ENCODE results near the gene STEAP4. TPM values are rescaled to one million over a fixed set of nuclear protein-coding genes. Genes with fewer than 3 reads are reported as not detected.
"Not testable (repeated sequence)": the region's sequence is repeated elsewhere in the genome, so short reads cannot be mapped to it uniquely, and the experiment has no call there.

STEAP4 gene
- total RNA-seq, 2 experiments from 2014 or later = not detected

DNA sequence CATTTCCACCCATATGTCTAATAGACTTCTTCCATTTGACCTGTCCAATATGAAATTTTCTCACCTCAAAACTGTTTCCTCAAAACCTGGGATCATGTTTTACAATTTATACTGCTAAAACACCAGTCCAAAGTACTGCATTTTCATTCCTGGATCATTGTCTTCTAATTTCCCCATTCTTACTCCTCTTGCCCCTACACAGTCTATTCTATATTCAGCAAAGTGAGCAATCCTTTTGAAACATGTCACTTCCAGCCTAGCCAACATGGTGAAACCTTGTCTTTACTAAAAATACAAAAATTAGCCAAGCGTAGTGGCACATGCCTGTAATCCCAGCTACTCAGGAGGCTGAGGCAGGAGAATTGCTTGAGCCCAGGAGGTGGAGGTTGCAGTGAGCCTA, 48.4 kb downstream of the STEAP4 start:
- POLR2A ChIA-PET; H3K36me3 Mint-ChIP-seq; intact Hi-C loops (cut with micrococcal nuclease); H3K4me1 Mint-ChIP-seq (ENCODE audit: low read depth); CTCF ChIA-PET; H3K4me3 Mint-ChIP-seq; H3K27me3 Mint-ChIP-seq; DNase-seq; H3K27ac Mint-ChIP-seq: not testable (repeated sequence)
- H3K9me3 Mint-ChIP-seq = peaks cover 16% of the 10 kb centered on the region

DNA sequence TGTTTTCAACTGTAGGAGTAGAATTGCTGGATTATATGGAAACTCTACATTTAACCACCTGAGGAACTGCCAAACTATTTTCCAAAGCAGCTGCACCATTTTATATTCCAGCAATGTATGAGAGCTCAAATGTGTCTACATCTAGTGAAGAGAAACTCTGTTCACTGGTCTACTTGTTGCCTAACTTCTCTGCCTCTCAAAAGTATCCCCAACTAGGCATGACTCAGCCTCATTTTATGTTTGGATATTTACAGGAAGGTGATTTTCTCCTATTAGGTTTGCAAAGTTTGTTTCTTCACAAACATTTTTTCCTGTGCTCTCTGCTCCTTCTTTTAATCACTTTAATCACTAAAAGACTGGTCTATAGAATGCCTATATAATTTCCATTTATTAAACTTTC, 49.8 kb downstream of the STEAP4 start:
- no peak for DNase-seq

DNA sequence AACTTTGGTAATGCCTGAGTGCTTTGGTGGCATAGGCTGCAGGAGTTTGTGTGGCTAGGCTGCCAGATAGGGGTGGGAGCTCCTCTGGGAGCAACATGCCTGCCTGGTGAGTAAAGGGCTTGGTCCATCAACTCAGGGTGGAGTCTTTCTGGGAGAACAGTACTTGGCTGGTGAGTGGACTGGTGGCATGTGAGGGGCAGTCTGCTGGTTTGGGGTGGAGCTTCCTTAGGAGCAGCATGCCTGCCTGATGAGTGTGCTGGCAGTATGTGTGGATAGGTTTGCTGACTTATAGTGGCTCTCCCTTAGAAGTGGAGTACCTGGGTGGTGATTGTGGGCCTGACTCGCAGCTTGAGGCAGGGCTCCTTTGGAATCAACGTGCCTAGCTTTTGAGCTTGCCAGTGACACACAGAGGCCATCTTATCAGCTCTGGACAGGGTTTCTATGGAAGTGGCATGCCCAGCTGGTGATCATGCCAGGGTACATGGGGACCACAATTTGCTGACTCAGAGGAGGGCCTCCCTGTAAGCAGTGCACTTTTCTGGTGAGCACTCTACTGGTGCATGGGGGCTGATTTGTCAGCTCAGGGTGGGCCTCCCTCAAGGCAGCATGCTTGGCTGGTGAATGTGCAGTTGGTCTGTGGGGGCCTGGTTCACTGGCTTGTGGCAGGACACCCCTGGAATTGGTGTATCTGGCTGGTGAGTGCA, 51.8 kb downstream of the STEAP4 start:
- no peak for DNase-seq
- H3K9me3 Mint-ChIP-seq = peaks cover 16% of the 10 kb centered on the region
- H3K27me3 Mint-ChIP-seq = peaks cover 7% of the 10 kb centered on the region
- no peak overlapping the region for H3K27ac Mint-ChIP-seq
- CTCF ChIA-PET = no interaction called here
- H3K4me1 Mint-ChIP-seq (ENCODE audit: low read depth) = no peaks in the 10 kb centered on the region
- H3K36me3 Mint-ChIP-seq = no peaks in the 10 kb centered on the region
- POLR2A ChIA-PET = no interaction called here
- intact Hi-C loops (cut with micrococcal nuclease) = no loop called here
- H3K4me3 Mint-ChIP-seq = no peak overlapping the region

More for the DNA sequence above, 49.8 kb downstream of the STEAP4 start:
- Mint-ChIP-seq H3K9me3 (peaks cover 16% of the 10 kb centered on the region), H3K27ac (no peak overlapping the region), H3K36me3 (no peaks in the 10 kb centered on the region), H3K4me3 (no peak overlapping the region), H3K27me3 (peaks cover 2% of the 10 kb centered on the region), H3K4me1 (ENCODE audit: low read depth) (no peaks in the 10 kb centered on the region)
- ChIA-PET POLR2A (no interaction called here), CTCF (no interaction called here)
- intact Hi-C loops (cut with micrococcal nuclease) = no loop called here

DNA sequence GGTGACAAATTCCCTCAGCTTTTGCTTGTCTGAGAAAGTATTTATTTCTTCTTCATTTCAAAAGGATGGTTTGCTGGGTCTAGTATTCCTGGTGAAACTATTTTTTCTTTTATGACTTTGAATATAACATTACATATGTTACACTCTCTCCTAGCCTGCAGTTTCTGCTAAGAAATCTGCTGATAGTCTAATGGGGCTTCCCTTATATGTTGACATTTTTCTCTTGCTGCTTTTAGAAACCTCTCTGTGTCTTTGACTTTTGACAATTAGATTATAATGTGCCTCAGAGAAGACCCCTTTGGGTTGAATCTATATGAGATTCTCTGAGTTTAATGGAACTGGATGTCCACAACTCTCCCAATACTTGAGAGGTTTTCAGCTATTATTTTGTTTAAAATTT, 53.1 kb downstream of the STEAP4 start:
- H3K4me3 Mint-ChIP-seq = no peak overlapping the region
- no peaks in the 10 kb centered on the region for H3K36me3 Mint-ChIP-seq
- no peak for DNase-seq
- intact Hi-C loops (cut with micrococcal nuclease) = no loop called here
- H3K27ac Mint-ChIP-seq = no peak overlapping the region
- POLR2A ChIA-PET = no interaction called here
- peaks cover 6% of the 10 kb centered on the region for H3K27me3 Mint-ChIP-seq
- CTCF ChIA-PET = no interaction called here
- H3K4me1 Mint-ChIP-seq (ENCODE audit: low read depth) = no peaks in the 10 kb centered on the region
- peaks cover 16% of the 10 kb centered on the region for H3K9me3 Mint-ChIP-seq

DNA sequence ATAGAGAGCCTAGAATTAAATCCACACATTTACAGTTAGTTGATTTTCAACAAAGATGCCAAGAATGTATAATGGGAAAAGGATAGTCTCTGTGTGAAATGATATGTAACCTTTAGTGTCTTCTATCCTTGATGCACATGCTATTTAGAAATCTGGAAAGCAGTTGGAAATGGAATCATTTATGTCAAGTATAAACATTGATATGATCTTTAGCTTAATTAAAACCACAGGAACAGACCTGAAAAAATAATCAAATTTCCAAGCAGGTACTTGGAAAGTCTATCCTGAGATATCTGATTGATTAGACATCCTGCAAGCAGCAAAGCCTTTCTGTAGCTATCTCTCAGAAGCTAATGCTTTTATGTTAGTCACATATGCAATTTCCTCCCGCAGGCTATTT, 62.4 kb downstream of the STEAP4 start:
- no peak overlapping the region for H3K27ac Mint-ChIP-seq

DNA sequence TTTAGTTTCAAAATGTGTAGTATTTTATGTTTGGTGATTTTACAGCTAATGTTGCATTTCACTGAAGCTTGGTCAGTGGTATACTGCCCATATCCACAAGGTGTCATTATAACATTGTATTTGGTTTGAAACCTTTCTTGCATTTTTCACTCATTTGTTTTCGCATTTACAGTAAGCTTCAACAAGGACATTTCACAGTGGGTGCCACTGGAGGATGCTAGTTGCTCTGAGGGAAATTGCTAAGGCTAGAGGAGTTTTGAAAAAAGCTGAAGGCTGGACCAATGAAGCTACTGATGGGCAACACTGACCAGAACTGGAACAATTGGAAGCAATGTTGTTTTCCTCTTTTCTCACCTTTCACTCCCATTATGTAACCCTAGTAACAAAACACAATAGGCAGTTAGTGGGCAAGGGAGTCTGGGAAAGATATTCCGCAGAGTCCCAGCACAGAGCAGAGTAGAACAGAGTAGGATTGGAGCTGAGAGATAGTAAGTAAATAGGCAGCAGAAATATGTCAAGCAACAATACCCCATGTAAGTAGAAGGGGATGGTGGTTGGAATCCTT, 63.3 kb downstream of the STEAP4 start:
- Mint-ChIP-seq H3K27ac (no peak overlapping the region), H3K9me3 (no peaks in the 10 kb centered on the region)

More for the DNA sequence above, 62.4 kb downstream of the STEAP4 start:
- CTCF ChIA-PET = interaction anchor here (1.3 kb wide), 1 partner anchor 1379 kb away, joined by 4 read pairs; no protein-coding TSS in a partner anchor
- Mint-ChIP-seq H3K9me3 (no peaks in the 10 kb centered on the region), H3K27me3 (peaks cover 7% of the 10 kb centered on the region), H3K36me3 (no peaks in the 10 kb centered on the region), H3K4me3 (no peak overlapping the region), H3K4me1 (ENCODE audit: low read depth) (no peaks in the 10 kb centered on the region)
- DNase-seq = no peak
- POLR2A ChIA-PET = no interaction called here
- intact Hi-C loops (cut with micrococcal nuclease) = loop anchor here (10.0 kb wide), 1 partner anchor 1381 kb away; no protein-coding TSS in a partner anchor

DNA sequence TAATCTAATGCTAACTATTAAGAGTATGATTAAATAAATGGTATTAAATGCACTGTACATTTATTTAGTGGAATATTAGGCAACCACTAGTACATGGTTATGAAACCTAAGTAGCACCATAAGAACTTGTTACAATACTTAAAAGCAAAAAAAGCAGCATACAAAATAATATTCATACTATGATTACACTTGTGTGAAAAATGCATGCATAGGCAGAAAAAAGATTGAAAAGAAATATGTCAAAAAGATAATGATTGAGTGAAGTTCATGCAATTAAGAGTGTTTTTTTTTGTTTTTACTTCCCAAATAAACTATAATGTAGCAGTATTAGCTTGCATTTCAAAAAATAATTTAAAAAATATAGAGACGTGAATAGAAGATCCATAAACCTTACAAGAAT, 66.8 kb downstream of the STEAP4 start:
- Mint-ChIP-seq H3K36me3 (no peaks in the 10 kb centered on the region), H3K27me3 (peaks cover 9% of the 10 kb centered on the region), H3K9me3 (no peaks in the 10 kb centered on the region), H3K4me3 (no peak overlapping the region), H3K4me1 (ENCODE audit: low read depth) (peaks cover 3% of the 10 kb centered on the region), H3K27ac (no peak overlapping the region)
- CTCF ChIA-PET = interaction anchor here (0.6 kb wide), 1 partner anchor 17 kb away, joined by 3 read pairs; no protein-coding TSS in a partner anchor
- DNase-seq = no peak
- POLR2A ChIA-PET = no interaction called here
- intact Hi-C loops (cut with micrococcal nuclease) = loop anchor here (10.0 kb wide), 1 partner anchor 1385 kb away; no protein-coding TSS in a partner anchor

More for the DNA sequence above, 63.3 kb downstream of the STEAP4 start:
- Mint-ChIP-seq H3K36me3 (no peaks in the 10 kb centered on the region), H3K27me3 (peaks cover 7% of the 10 kb centered on the region), H3K4me1 (ENCODE audit: low read depth) (no peaks in the 10 kb centered on the region), H3K4me3 (no peak overlapping the region)
- ChIA-PET CTCF (interaction anchor here (1.1 to 1.3 kb wide), 2 partner anchors 114 to 1379 kb away, joined by 4 to 7 read pairs; no protein-coding TSS in a partner anchor), POLR2A (no interaction called here)
- no peak for DNase-seq
- intact Hi-C loops (cut with micrococcal nuclease) = loop anchor here (10.0 kb wide), 1 partner anchor 1381 kb away; no protein-coding TSS in a partner anchor

DNA sequence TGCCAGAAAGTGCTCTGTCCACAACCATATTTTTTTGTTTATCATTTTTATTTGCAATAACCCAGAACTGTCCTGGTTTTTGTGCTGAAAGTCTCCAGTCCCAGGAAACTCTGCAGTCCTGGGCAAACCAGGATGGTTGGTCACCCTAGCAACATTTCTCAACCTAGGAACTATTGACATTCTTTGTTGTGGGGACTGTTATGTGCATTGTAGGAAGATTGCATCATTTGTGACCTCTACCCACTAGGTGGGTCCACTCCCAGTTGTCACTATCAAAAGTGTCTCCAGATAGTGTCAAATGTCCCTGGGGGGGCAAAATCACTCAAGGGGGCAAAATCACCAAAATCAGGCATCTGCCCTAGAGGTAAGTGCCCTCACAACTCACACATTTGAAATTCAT, 72.9 kb downstream of the STEAP4 start:
- H3K27ac Mint-ChIP-seq = no peak overlapping the region
- peaks cover 18% of the 10 kb centered on the region for H3K27me3 Mint-ChIP-seq
- intact Hi-C loops (cut with micrococcal nuclease) = no loop called here
- ChIA-PET POLR2A (no interaction called here), CTCF (no interaction called here)
- peaks cover 3% of the 10 kb centered on the region for H3K4me1 Mint-ChIP-seq (ENCODE audit: low read depth)
- no peaks in the 10 kb centered on the region for H3K9me3 Mint-ChIP-seq
- DNase-seq = no peak
- H3K36me3 Mint-ChIP-seq = no peaks in the 10 kb centered on the region
- H3K4me3 Mint-ChIP-seq = no peak overlapping the region

DNA sequence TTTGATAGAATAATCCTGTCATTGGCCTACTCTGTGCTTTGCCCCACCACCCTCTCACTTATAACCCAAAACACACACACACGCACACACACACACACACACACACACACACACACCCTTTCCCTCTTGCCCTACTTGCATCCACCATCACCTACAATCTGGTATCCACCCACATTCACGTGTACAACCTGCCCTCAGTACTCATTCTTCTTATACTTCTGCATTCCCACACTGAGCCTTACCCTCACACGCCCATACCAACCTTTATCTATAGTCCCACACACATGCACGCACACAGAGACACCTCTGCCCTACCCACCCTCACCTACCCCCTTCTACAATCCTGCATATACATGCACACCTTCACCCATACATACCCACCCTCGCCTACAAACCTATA, 76.0 kb downstream of the STEAP4 start:
- Mint-ChIP-seq H3K27me3 (peaks cover 25% of the 10 kb centered on the region), H3K4me1 (ENCODE audit: low read depth) (no peaks in the 10 kb centered on the region), H3K9me3 (no peaks in the 10 kb centered on the region), H3K4me3 (no peak overlapping the region), H3K27ac (no peak overlapping the region), H3K36me3 (no peaks in the 10 kb centered on the region)
- ChIA-PET CTCF (no interaction called here), POLR2A (no interaction called here)
- DNase-seq = no peak
- intact Hi-C loops (cut with micrococcal nuclease) = no loop called here

DNA sequence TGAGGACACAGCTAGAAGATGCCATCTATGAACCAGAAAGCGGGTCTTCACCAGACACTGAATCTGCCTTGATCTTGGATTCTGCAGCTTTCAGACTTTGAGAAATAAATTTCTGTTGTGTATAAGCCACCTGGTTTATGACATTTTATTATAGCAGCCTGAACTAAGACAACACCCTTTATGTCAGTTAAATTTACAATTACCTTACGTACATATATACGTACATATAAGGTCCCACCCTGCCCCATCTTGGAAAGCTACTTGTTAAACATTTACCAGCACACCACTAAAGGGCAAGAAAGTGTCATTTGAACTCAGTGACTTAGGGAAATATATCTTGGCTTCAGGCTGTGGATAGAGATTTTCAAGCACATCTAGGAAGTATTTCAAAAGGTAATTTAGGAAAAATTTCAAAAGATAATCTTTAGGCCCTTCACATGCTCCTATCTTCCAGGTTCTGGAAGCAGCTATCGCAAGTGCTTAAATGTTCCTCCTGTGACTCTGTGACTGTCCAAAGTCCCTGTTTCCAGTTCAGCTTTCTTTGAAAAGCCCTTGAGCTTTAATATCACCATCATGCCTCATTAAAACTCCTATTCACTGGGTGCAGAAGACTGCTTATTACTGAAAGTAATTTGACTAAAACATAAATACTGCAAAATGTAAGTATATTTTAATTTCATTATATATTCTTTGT, 77.2 kb downstream of the STEAP4 start:
- no peaks in the 10 kb centered on the region for H3K4me1 Mint-ChIP-seq (ENCODE audit: low read depth)
- DNase-seq = no peak
- H3K27me3 Mint-ChIP-seq = peaks cover 21% of the 10 kb centered on the region
- POLR2A ChIA-PET = no interaction called here
- intact Hi-C loops (cut with micrococcal nuclease) = no loop called here
- CTCF ChIA-PET = no interaction called here
- H3K4me3 Mint-ChIP-seq = no peak overlapping the region
- no peaks in the 10 kb centered on the region for H3K9me3 Mint-ChIP-seq
- no peak overlapping the region for H3K27ac Mint-ChIP-seq
- H3K36me3 Mint-ChIP-seq = no peaks in the 10 kb centered on the region

DNA sequence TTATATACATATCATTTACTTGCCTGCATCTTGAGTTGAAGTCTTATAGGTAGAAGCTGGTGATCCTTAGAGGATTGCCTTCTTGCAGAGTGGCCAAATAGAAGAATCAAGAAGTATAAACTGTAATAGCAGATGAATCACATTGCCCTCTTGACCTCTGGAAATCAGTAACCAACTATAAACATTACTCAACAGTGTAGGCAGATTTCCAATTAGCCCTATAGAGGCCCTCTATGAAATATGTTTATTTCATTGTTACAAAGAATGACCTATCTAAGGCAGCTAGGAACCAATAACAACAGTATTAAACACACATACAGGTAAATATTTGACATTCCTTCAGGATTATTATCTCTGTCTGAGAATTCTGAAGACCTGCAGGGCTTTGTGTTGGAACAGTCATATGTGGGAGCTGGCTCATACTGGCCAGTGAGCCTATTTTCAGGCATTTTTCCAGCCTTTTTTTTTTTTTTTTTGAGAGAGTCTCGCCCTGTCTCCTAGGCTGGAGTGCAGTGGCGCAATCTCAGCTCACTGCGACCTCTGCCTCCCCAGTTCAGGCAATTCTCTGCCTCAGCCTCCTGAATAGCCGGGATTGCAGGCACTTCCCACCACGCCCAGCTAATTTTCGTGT, 79.7 kb downstream of the STEAP4 start:
- ChIA-PET POLR2A (no interaction called here), CTCF (no interaction called here)
- no peaks in the 10 kb centered on the region for H3K4me1 Mint-ChIP-seq (ENCODE audit: low read depth)
- DNase-seq = no peak
- H3K27me3 Mint-ChIP-seq = peaks cover 19% of the 10 kb centered on the region
- no peaks in the 10 kb centered on the region for H3K9me3 Mint-ChIP-seq
- intact Hi-C loops (cut with micrococcal nuclease) = no loop called here
- no peaks in the 10 kb centered on the region for H3K36me3 Mint-ChIP-seq
- no peak overlapping the region for H3K4me3 Mint-ChIP-seq
- H3K27ac Mint-ChIP-seq = no peak overlapping the region

DNA sequence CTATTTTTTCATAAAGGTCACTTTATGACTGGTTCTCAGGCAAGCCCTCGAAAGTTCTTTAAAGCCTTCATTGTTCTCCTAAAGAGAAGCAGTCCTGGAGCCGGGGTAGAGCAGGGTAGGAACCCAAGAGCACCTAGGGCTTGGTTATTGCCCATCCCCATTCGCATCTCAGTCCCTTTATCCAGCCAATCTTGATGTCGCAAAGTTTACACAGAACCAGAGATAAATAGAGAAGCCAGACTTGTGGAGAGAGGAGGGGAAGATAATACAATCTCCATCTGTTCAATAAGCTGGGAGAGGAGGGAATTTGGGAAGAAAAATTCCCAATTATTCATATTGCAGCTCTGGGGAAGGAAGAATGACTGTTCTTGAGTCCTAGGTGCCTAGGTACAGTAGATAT, 80.5 kb downstream of the STEAP4 start:
- Mint-ChIP-seq H3K27ac (no peak overlapping the region), H3K4me1 (ENCODE audit: low read depth) (peaks cover 1% of the 10 kb centered on the region), H3K36me3 (no peaks in the 10 kb centered on the region), H3K4me3 (no peak overlapping the region), H3K9me3 (no peaks in the 10 kb centered on the region), H3K27me3 (peaks cover 13% of the 10 kb centered on the region)
- ChIA-PET CTCF (no interaction called here), POLR2A (no interaction called here)
- intact Hi-C loops (cut with micrococcal nuclease) = no loop called here
- DNase-seq = no peak

Data from activated CD4-positive, alpha-beta memory T cell treated with anti-CD3 and anti-CD28 coated beads for 36 hours (primary cell).